Measurements from ENCODE around the gene OLIG1. TPM values are rescaled to one million over a fixed set of nuclear protein-coding genes. Genes with fewer than 3 reads are reported as not detected.

The OLIG1 gene
- total and polyA plus RNA-seq, 2 of the 8 experiments (the other 6 are each of a cell fraction or from before 2014, with no cell fraction given) = 0.65 to 1.2 TPM

DNA sequence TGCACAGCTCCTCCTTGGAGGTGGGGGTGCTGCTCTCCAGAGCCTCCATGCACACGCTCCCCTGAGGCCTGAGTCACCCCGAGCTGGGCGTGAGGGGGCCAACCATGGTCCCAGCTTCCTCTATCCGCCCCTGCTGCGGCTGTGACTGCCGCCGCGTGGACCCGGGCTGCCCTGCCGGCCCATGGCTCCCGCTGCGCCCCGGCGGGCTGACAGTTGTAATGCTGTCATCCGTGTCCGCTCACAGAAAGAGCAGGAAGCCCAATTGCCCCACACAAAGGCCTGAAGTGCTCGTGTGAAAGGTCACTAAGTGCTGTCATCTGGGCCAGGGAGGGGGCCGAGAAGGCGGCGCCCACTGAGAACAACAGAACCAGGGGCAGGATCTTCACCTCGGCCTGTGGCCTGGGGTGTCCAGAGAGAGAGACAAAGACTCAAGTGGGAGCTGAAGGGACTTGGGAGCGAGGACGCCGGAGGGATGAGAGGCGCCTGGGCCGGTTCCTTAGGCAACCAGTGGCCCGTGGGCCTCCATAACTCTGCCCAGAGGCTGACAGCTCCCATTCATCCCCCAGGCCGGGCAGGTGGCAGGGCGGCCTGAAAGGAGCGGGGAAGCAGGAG is 31.5 kb downstream of the OLIG1 start:
- 0 out of 2 replicates have a peak overlapping the region, but pooled peaks have one; percentile 17 for H2BK12ac ChIP-seq (ENCODE audit: low read depth, low read length)
- WGBS, 2 experiments (ENCODE audit: extremely low coverage in 1 of 2, insufficient coverage in 1 of 2, insufficient read length in 1 of 2, insufficient replicate concordance in 2 of 2, low coverage in 1 of 2, low lambda C conversion rate in 2 of 2, missing lambda C conversion rate in 1 of 2) = 91% methylated on average over 29 of the region's 30 CpGs; no CpG with 5 or more reads in 1 of the 2 experiments
- TF ChIP-seq SP4 (IDR thresholded peaks at IDR 0.05; ENCODE audit: low read length) (no peak), GABPA (IDR thresholded peaks at IDR 0.05; ENCODE audit: borderline replicate concordance, insufficient read depth, low read length) (no peak), ASH2L (IDR thresholded peaks at IDR 0.05; ENCODE audit: low read length) (no peak), RFX5 (IDR thresholded peaks at IDR 0.05; ENCODE audit: borderline replicate concordance, low read depth, low read length) (no peak), SP2 (IDR thresholded peaks at IDR 0.05; ENCODE audit: low read length) (no peak), RBBP5 (IDR thresholded peaks at IDR 0.05; ENCODE audit: borderline replicate concordance, low read depth, low read length) (no peak), TCF12 (IDR thresholded peaks at IDR 0.05; ENCODE audit: low read depth, low read length) (no peak)
- TF ChIP-seq, protein P1, sequence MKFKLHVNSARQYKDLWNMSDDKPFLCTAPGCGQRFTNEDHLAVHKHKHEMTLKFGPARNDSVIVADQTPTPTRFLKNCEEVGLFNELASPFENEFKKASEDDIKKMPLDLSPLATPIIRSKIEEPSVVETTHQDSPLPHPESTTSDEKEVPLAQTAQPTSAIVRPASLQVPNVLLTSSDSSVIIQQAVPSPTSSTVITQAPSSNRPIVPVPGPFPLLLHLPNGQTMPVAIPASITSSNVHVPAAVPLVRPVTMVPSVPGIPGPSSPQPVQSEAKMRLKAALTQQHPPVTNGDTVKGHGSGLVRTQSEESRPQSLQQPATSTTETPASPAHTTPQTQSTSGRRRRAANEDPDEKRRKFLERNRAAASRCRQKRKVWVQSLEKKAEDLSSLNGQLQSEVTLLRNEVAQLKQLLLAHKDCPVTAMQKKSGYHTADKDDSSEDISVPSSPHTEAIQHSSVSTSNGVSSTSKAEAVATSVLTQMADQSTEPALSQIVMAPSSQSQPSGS (IDR thresholded peaks at IDR 0.05; ENCODE audit: low read length) = no peak
- POLR2A ChIA-PET (ENCODE audit: partially characterized antibody) = no interaction called here
- no peak overlapping the region for H3K18ac ChIP-seq (ENCODE audit: extremely low read depth, low read length)
- H4K5ac ChIP-seq (ENCODE audit: insufficient read length, low read depth, low read length) = no peak overlapping the region
- H2AFZ ChIP-seq (ENCODE audit: low read length) = no peak overlapping the region
- peak overlapping the region; percentile 24; the same call in 1 of the 2 replicates for H2BK5ac ChIP-seq (ENCODE audit: low read depth, low read length)
- no peak for DNase-seq (ENCODE audit: low read depth in 1 of 2, low spot score in 2 of 2)
- no peaks in the 10 kb centered on the region for H3K36me3 ChIP-seq (ENCODE audit: control insufficient read depth in 2 of 4, insufficient read depth in 4 of 4, low read length in 3 of 4)
- no peak overlapping the region for H2AK5ac ChIP-seq (ENCODE audit: low read depth, low read length)
- H2BK20ac ChIP-seq (ENCODE audit: low read length) = 0 out of 2 replicates have a peak overlapping the region, but pooled peaks have one; percentile 32
- H3K4me2 ChIP-seq (ENCODE audit: insufficient read depth in 1 of 2, low read depth in 2 of 2, low read length in 2 of 2) = no peak overlapping the region
- H3K14ac ChIP-seq (ENCODE audit: insufficient read length) = no peak overlapping the region
- H3K9me3 ChIP-seq (ENCODE audit: insufficient read depth in 2 of 2, low read depth in 1 of 2, low read length in 1 of 2) = peaks cover 7 to 10% of the 10 kb centered on the region in 2 experiments; a peak in 3 of 4 replicates
- H4K8ac ChIP-seq (ENCODE audit: extremely low read depth, insufficient read depth, low read length) = no peak overlapping the region
- no peak overlapping the region for H3K4ac ChIP-seq (replicated peaks; ENCODE audit: insufficient read length, low read depth, low read length)
- H3K4me1 ChIP-seq (replicated peaks in 1 of 4; ENCODE audit: control insufficient read depth in 3 of 4, insufficient read depth in 4 of 4, low read length in 3 of 4) = peaks cover 3 to 13% (median 6%) of the 10 kb centered on the region in 4 experiments; a peak in 6 of 7 replicates
- no peak overlapping the region for H3K27ac ChIP-seq (ENCODE audit: low read depth, low read length)
- CTCF ChIA-PET (ENCODE audit: partially characterized antibody) = interaction anchor here (0.6 to 1.6 kb wide), 7 partner anchors 8 to 269 kb away, joined by 3 to 5 read pairs (median 3); no protein-coding TSS in a partner anchor
- no peak overlapping the region for H3K56ac ChIP-seq (replicated peaks; ENCODE audit: insufficient read length, low read depth, low read length)
- no peak overlapping the region for H3K9ac ChIP-seq (replicated peaks in 1 of 4; ENCODE audit: extremely low read depth in 1 of 4, low read depth in 3 of 4, low read length in 3 of 4)
- no peaks in the 10 kb centered on the region; a peak in 1 of 7 replicates for H3K27me3 ChIP-seq (replicated peaks in 1 of 4; ENCODE audit: control insufficient read depth in 3 of 4, extremely low read depth in 1 of 4, insufficient read depth in 3 of 4, low read length in 3 of 4)
- H4K91ac ChIP-seq (replicated peaks; ENCODE audit: insufficient read length, low read length) = peak overlapping the region; percentile 13
- H2BK15ac ChIP-seq (ENCODE audit: low read length) = no peak overlapping the region
- H3K23me2 ChIP-seq (ENCODE audit: low read depth, low read length) = no peaks in the 10 kb centered on the region
- H3K79me2 ChIP-seq (ENCODE audit: control insufficient read depth in 1 of 2, insufficient read depth in 2 of 2, low read length in 2 of 2) = no peaks in the 10 kb centered on the region
- FAIRE-seq = no peak
- no peaks in the 10 kb centered on the region for H4K20me1 ChIP-seq (replicated peaks in 1 of 2; ENCODE audit: control insufficient read depth in 1 of 2, insufficient read depth in 2 of 2, low read length in 2 of 2)
- no peak overlapping the region for H2BK120ac ChIP-seq (replicated peaks; ENCODE audit: low read depth, low read length)
- no peak overlapping the region for H3K4me3 ChIP-seq (ENCODE audit: extremely low read depth in 1 of 4, insufficient read depth in 2 of 4, low read depth in 3 of 4, low read length in 4 of 4)
- H3K23ac ChIP-seq (ENCODE audit: insufficient read length) = no peak overlapping the region
- H3K79me1 ChIP-seq (ENCODE audit: low read depth, low read length) = no peaks in the 10 kb centered on the region

Measured in H1 (cell line).